Measurements from ENCODE around the gene IPPK. TPM values are rescaled to one million over a fixed set of nuclear protein-coding genes. Genes with fewer than 3 reads are reported as not detected.

IPPK gene
- total and polyA plus RNA-seq, 2 of the 8 experiments (the other 6 are each of a cell fraction or from before 2014, with no cell fraction given): 10.5 to 13.6 TPM

DNA sequence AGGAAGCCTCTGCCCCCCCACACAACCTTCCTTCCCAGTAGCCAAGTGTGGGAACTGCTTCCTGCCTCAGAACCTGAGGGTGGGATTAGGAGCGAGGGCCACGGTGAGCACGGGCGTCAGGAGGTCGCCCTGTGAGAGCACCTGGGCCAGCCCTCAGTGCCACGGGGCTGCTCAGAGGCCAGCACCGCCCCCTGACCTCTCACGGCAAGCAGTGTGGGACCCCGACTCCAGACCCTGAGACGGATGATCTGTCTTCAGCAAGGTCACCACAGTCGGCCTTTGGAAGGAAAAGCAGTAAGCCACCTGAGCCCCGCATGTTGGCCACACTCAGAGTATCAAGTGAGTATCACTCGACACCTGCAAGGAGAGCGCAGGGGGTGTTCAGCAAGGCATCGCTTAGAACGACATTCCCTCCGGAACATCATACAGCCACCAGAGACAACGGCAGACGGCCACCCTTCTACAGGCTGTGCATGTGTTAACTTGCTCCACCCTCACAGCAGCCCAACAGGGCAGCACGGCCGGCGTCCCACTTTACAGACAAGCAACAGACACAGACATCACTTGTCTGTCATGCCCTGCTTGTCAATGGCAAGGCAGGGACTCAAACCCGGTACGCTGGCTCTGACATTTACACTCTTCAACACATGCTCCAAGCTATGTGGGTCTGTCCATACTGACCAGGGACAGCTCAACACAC, 50.2 kb downstream of the IPPK start:
- H3K9ac ChIP-seq (replicated peaks in 1 of 4; ENCODE audit: extremely low read depth in 1 of 4, low read depth in 3 of 4, low read length in 3 of 4): peak overlapping the region in 1 of 4 experiments; percentile 10; a peak in 1 of 7 replicates
- peaks cover 2 to 10% (median 6%) of the 10 kb centered on the region in 4 experiments; a peak in 4 of 8 replicates for H3K36me3 ChIP-seq (ENCODE audit: control insufficient read depth in 2 of 4, insufficient read depth in 4 of 4, low read length in 3 of 4)
- H2BK5ac ChIP-seq (ENCODE audit: low read depth, low read length): no peak overlapping the region
- H3K4me1 ChIP-seq (replicated peaks in 1 of 4; ENCODE audit: control insufficient read depth in 3 of 4, insufficient read depth in 4 of 4, low read length in 3 of 4): no peaks in the 10 kb centered on the region
- H3K27ac ChIP-seq (ENCODE audit: low read depth, low read length): no peak overlapping the region; the same call in 1 of the 2 replicates
- FAIRE-seq: no peak
- 91% methylated on average over 24 of the region's 24 CpGs; no CpG with 5 or more reads in 1 of the 2 experiments for WGBS, 2 experiments (ENCODE audit: extremely low coverage in 1 of 2, insufficient coverage in 1 of 2, insufficient read length in 1 of 2, insufficient replicate concordance in 2 of 2, low coverage in 1 of 2, low lambda C conversion rate in 2 of 2, missing lambda C conversion rate in 1 of 2)
- H2BK12ac ChIP-seq (ENCODE audit: low read depth, low read length): no peak overlapping the region
- no peaks in the 10 kb centered on the region for H3K27me3 ChIP-seq (replicated peaks in 1 of 4; ENCODE audit: control insufficient read depth in 3 of 4, extremely low read depth in 1 of 4, insufficient read depth in 3 of 4, low read length in 3 of 4)
- H2AFZ ChIP-seq (ENCODE audit: low read length): no peak overlapping the region
- H3K4ac ChIP-seq (replicated peaks; ENCODE audit: insufficient read length, low read depth, low read length): no peak overlapping the region
- no peak overlapping the region for H3K4me3 ChIP-seq (ENCODE audit: extremely low read depth in 1 of 4, insufficient read depth in 2 of 4, low read depth in 3 of 4, low read length in 4 of 4)
- no peak overlapping the region for H3K4me2 ChIP-seq (ENCODE audit: insufficient read depth in 1 of 2, low read depth in 2 of 2, low read length in 2 of 2)
- H3K14ac ChIP-seq (ENCODE audit: insufficient read length): no peak overlapping the region
- H2BK20ac ChIP-seq (ENCODE audit: low read length): no peak overlapping the region
- H3K9me3 ChIP-seq (ENCODE audit: insufficient read depth in 2 of 2, low read depth in 1 of 2, low read length in 1 of 2): no peaks in the 10 kb centered on the region
- TF ChIP-seq NANOG (IDR thresholded peaks at IDR 0.05; ENCODE audit: insufficient read depth, low read depth, low read length, poor library complexity, severe bottlenecking) (no peak), POLR2AphosphoS5 (IDR thresholded peaks at IDR 0.05; ENCODE audit: low read depth, low read length) (0 out of 2 replicates have a peak, but pooled peaks have one; percentile 1), SP4 (IDR thresholded peaks at IDR 0.05; ENCODE audit: low read length) (no peak)
- H3K18ac ChIP-seq (ENCODE audit: extremely low read depth, low read length): no peak overlapping the region
- H4K8ac ChIP-seq (ENCODE audit: extremely low read depth, insufficient read depth, low read length): no peak overlapping the region
- POLR2A ChIA-PET (ENCODE audit: partially characterized antibody): interaction anchor here (0.9 kb wide), 1 partner anchor 8 kb away, joined by 3 read pairs; no protein-coding TSS in a partner anchor
- no peak for DNase-seq (ENCODE audit: low read depth in 1 of 2, low spot score in 2 of 2)
- H2AK5ac ChIP-seq (ENCODE audit: low read depth, low read length): no peak overlapping the region
- no peaks in the 10 kb centered on the region for H3K79me1 ChIP-seq (ENCODE audit: low read depth, low read length)
- H2BK15ac ChIP-seq (ENCODE audit: low read length): no peak overlapping the region
- H3K23ac ChIP-seq (ENCODE audit: insufficient read length): no peak overlapping the region
- peaks cover 0 to 2% of the 10 kb centered on the region in 2 experiments for H4K20me1 ChIP-seq (replicated peaks in 1 of 2; ENCODE audit: control insufficient read depth in 1 of 2, insufficient read depth in 2 of 2, low read length in 2 of 2)
- H3K23me2 ChIP-seq (ENCODE audit: low read depth, low read length): no peaks in the 10 kb centered on the region
- CTCF ChIA-PET (ENCODE audit: partially characterized antibody): interaction anchor here (0.6 to 1.2 kb wide), 3 partner anchors 9 to 14 kb away, joined by 3 to 5 read pairs (median 3); no protein-coding TSS in a partner anchor
- no peaks in the 10 kb centered on the region for H3K79me2 ChIP-seq (ENCODE audit: control insufficient read depth in 1 of 2, insufficient read depth in 2 of 2, low read length in 2 of 2)
- no peak overlapping the region for H4K91ac ChIP-seq (replicated peaks; ENCODE audit: insufficient read length, low read length)
- no peak overlapping the region for H3K56ac ChIP-seq (replicated peaks; ENCODE audit: insufficient read length, low read depth, low read length)
- no peak overlapping the region for H4K5ac ChIP-seq (ENCODE audit: insufficient read length, low read depth, low read length)
- no peak overlapping the region for H2BK120ac ChIP-seq (replicated peaks; ENCODE audit: low read depth, low read length)

Data from H1 (cell line).